HCT116 (cell line): ENCODE data around the gene BNC2. TPM values are rescaled to one million over a fixed set of nuclear protein-coding genes. Genes with fewer than 3 reads are reported as not detected.

Experiments
- ATAC-seq: fragments of 200-7000 bp; cut with Tn5 transposase; 2 replicates; pipeline ENCODE4 v1.9.1; 2020; ENCODE audit warnings: mild to moderate bottlenecking, moderate library complexity
- BruUV-seq: library from RNA; stranded (reverse); fragments of 400-500 nt; replicated peaks from 2 replicates; lab custom pipeline; 2021; lab: Mats Ljungman, UMichigan
- CTCF ChIA-PET: fragments of 300-600 bp; sonication (Branson Sonifier 250); formaldehyde crosslinking; loops from one replicate; lab custom pipeline; 2021; ENCODE audit warnings: antibody characterized with exemption; lab: Charles Lee
- POLR2A ChIA-PET: fragments of 300-600, 350-600 bp; sonication (Branson Sonifier 250); formaldehyde crosslinking; loops from one replicate; lab custom pipeline; 2021; ENCODE audit warnings: antibody characterized with exemption; lab: Charles Lee
- RAD21 ChIA-PET, 2 experiments: fragments of 300-600 bp; sonication (Branson Sonifier 250); formaldehyde crosslinking; loops; one replicate each; lab custom pipeline; 2023; ENCODE audit warnings: low total read pairs in 2 of 2; ENCODE audit not compliant: uncharacterized antibody in 2 of 2, unreplicated experiment in 2 of 2, low non-redundant PET in 1 of 2; lab: Charles Lee
- DNase-seq: peaks from one replicate; pipeline ENCODE4 v3.0.0-alpha.2; 2010; ENCODE audit warnings: low read depth, low spot score
- H2AFZ ChIP-seq: fragments of 200-600 bp; shearing (Covaris generic), sonication (generic); 2 replicates; pipeline ENCODE4 v1.6.1; 2017; ENCODE audit warnings: low read depth, mixed run types, mixed read lengths, antibody characterized with exemption, low read length; ENCODE audit not compliant: poor library complexity, severe bottlenecking
- H3K27ac ChIP-seq: 2 replicates; pipeline ENCODE4 v1.5.1; 2012; ENCODE audit warnings: low read depth, low read length
- H3K27me3 ChIP-seq: fragments of 200-600 bp; sonication (generic); 2 replicates; pipeline ENCODE4 v1.6.1; 2016; ENCODE audit warnings: mixed run types, low read length, mixed read lengths; ENCODE audit not compliant: insufficient read depth
- H3K36me3 ChIP-seq, 2 experiments: fragments of 200-500 bp in 1 of 2; fragments of 200-600 bp in 1 of 2; sonication (Bioruptor generic) in 1 of 2; sonication (generic) in 1 of 2; 2 replicates each; pipeline versions ENCODE4 v1.5.1 to v1.6.1; 2014 to 2016; ENCODE audit warnings: low read length in 2 of 2, inconsistent platforms in 1 of 2, mixed read lengths in 1 of 2, mixed run types in 1 of 2; ENCODE audit not compliant: insufficient read depth in 2 of 2, control insufficient read depth in 1 of 2
- H3K4me1 ChIP-seq, 2 experiments: fragments of 200-600 bp in 1 of 2; sonication (generic) in 1 of 2; 2 replicates each; pipeline versions ENCODE4 v1.5.1 to v1.6.1; 2012 to 2017; ENCODE audit warnings: low read length in 2 of 2, inconsistent platforms in 1 of 2, mild to moderate bottlenecking in 1 of 2, mixed read lengths in 1 of 2, mixed run types in 1 of 2, moderate library complexity in 1 of 2; ENCODE audit not compliant: insufficient read depth in 2 of 2, control insufficient read depth in 1 of 2
- H3K4me2 ChIP-seq: fragments of 200-600 bp; sonication (generic); 2 replicates; pipeline ENCODE4 v1.6.1; 2017; ENCODE audit warnings: mixed run types, low read length, mixed read lengths
- H3K4me3 ChIP-seq, 2 experiments: fragments of 200-600 bp in 1 of 2; sonication (generic) in 1 of 2; replicated peaks in 1 of 2; 2 replicates each; pipeline ENCODE4 v1.5.1; 2011 to 2016; ENCODE audit warnings: low read length in 2 of 2, control low read depth in 1 of 2, low read depth in 1 of 2, mild to moderate bottlenecking in 1 of 2, mixed read lengths in 1 of 2, mixed run types in 1 of 2
- H3K79me2 ChIP-seq: fragments of 200-600 bp; sonication (generic); 2 replicates; pipeline ENCODE4 v1.6.1; 2017; ENCODE audit warnings: mild to moderate bottlenecking, mixed run types, low read length, moderate library complexity, mixed read lengths; ENCODE audit not compliant: insufficient read depth
- H3K9ac ChIP-seq: fragments of 200-600 bp; sonication (generic); 2 replicates; pipeline ENCODE4 v1.6.1; 2016; ENCODE audit warnings: low read length, mixed read lengths
- H3K9me2 ChIP-seq: fragments of 200-600 bp; sonication (generic), shearing (Covaris generic); 2 replicates; pipeline ENCODE4 v1.6.1; 2017; ENCODE audit warnings: mixed run types, mild to moderate bottlenecking, moderate library complexity; ENCODE audit not compliant: insufficient read depth
- H3K9me3 ChIP-seq, 2 experiments: fragments of 200-500 bp in 1 of 2; fragments of 200-600 bp in 1 of 2; sonication (Bioruptor generic) in 1 of 2; sonication (generic) in 1 of 2; 2 replicates each; pipeline ENCODE4 v1.6.1; 2014 to 2017; ENCODE audit warnings: low read length in 2 of 2, mixed read lengths in 2 of 2, inconsistent platforms in 1 of 2, low read depth in 1 of 2, mild to moderate bottlenecking in 1 of 2, mixed run types in 1 of 2, moderate library complexity in 1 of 2; ENCODE audit not compliant: control insufficient read depth in 1 of 2, insufficient read depth in 1 of 2
- H4K20me1 ChIP-seq: fragments of 200-600 bp; sonication (generic), shearing (Covaris generic); 2 replicates; pipeline ENCODE4 v1.6.1; 2017; ENCODE audit warnings: mixed run types, mild to moderate bottlenecking, moderate library complexity; ENCODE audit not compliant: insufficient read depth
- ATF3 ChIP-seq: IDR thresholded peaks from 2 replicates; pipeline ENCODE4 v1.6.1; 2012
- EGR1 ChIP-seq: IDR thresholded peaks from 2 replicates; pipeline ENCODE4 v1.6.1; 2012; ENCODE audit warnings: low read depth
- ELF1 ChIP-seq: IDR thresholded peaks from 2 replicates; pipeline ENCODE4 v1.6.1; 2012; ENCODE audit warnings: low read depth, borderline replicate concordance
- EZH2phosphoT487 ChIP-seq: fragments of 200-600 bp; IDR thresholded peaks from 2 replicates; pipeline ENCODE4 v1.6.1; 2018; ENCODE audit warnings: antibody characterized with exemption, borderline replicate concordance
- FOSL1 ChIP-seq: IDR thresholded peaks from 2 replicates; pipeline ENCODE4 v1.6.1; 2012; ENCODE audit warnings: low read depth
- JUND ChIP-seq: IDR thresholded peaks from 2 replicates; pipeline ENCODE4 v1.6.1; 2012
- POLR2A ChIP-seq: IDR thresholded peaks from 2 replicates; pipeline ENCODE4 v1.7.0; 2011; ENCODE audit warnings: borderline replicate concordance; ENCODE audit not compliant: insufficient read depth, insufficient read length; ENCODE audit errors: extremely low read depth
- POLR2AphosphoS5 ChIP-seq: IDR thresholded peaks from 2 replicates; pipeline ENCODE4 v1.6.1; 2011; ENCODE audit warnings: mild to moderate bottlenecking, low read depth, low read length, moderate library complexity
- REST ChIP-seq: IDR thresholded peaks from 2 replicates; pipeline ENCODE4 v1.6.1; 2012; ENCODE audit warnings: low read depth
- SIN3A ChIP-seq: IDR thresholded peaks from 2 replicates; pipeline ENCODE4 v1.6.1; 2012; ENCODE audit warnings: low read depth
- TCF7L2 ChIP-seq: IDR thresholded peaks from 2 replicates; pipeline ENCODE4 v1.7.0; 2011; ENCODE audit warnings: borderline replicate concordance, inconsistent platforms; ENCODE audit not compliant: insufficient read depth, insufficient read length; ENCODE audit errors: extremely low read depth
- ZBTB33 ChIP-seq: IDR thresholded peaks from 2 replicates; pipeline ENCODE4 v1.6.1; 2011; ENCODE audit warnings: mild to moderate bottlenecking, low read length, moderate library complexity; ENCODE audit not compliant: insufficient replicate concordance; ENCODE audit errors: extremely low read depth
- ZNF274 ChIP-seq: fragments of 200-500 bp; sonication (Bioruptor generic); IDR thresholded peaks from 2 replicates; pipeline ENCODE4 v1.6.1; 2014; ENCODE audit warnings: mild to moderate bottlenecking, low read depth, low read length, inconsistent platforms
- intact Hi-C: fragments of 100-400 bp; cut with micrococcal nuclease; formaldehyde crosslinking; loops from 2 replicates; pipeline ENCODE4 v1.10.0; 2022
- total RNA-seq: library from RNA; stranded (reverse); gene quantifications from one replicate; pipeline ENCODE4 v1.2.1, GENCODE V29; 2021; ENCODE audit not compliant: unreplicated experiment

BNC2 gene
- total RNA-seq, 1 experiment from 2014 or later = 0.37 TPM

GRCh38 chr9:16624744-16625117 lies 245.7 kb downstream of the BNC2 start:
- Histone ChIP-seq H3K9me3 (no peaks in the 10 kb centered on the region), H3K36me3 (no peaks in the 10 kb centered on the region), H3K9ac (no peak overlapping the region), H3K27me3 (peaks cover 49% of the 10 kb centered on the region), H3K4me2 (no peak overlapping the region), H3K4me1 (no peaks in the 10 kb centered on the region), H3K27ac (no peak overlapping the region), H3K4me3 (no peak overlapping the region), H4K20me1 (no peaks in the 10 kb centered on the region), H3K9me2 (no peaks in the 10 kb centered on the region), H3K79me2 (no peaks in the 10 kb centered on the region), H2AFZ (no peak overlapping the region)
- intact Hi-C loops = no loop called here
- BruUV-seq = no TSS peak
- TF ChIP-seq TCF7L2 = no peak
- TF ChIP-seq EZH2phosphoT487 = no peak
- ChIA-PET CTCF (no interaction called here), RAD21 (no interaction called here), POLR2A (no interaction called here)
- DNase-seq (no peak), ATAC-seq (no peak)

- Histone ChIP-seq H3K27me3 (peaks cover 49% of the 10 kb centered on the region), H3K9me3 (no peaks in the 10 kb centered on the region), H3K79me2 (no peaks in the 10 kb centered on the region), H2AFZ (no peak overlapping the region), H3K27ac (no peak overlapping the region), H3K36me3 (no peaks in the 10 kb centered on the region), H4K20me1 (no peaks in the 10 kb centered on the region), H3K9ac (no peak overlapping the region), H3K4me1 (no peaks in the 10 kb centered on the region), H3K4me3 (no peak overlapping the region), H3K4me2 (no peak overlapping the region), H3K9me2 (no peaks in the 10 kb centered on the region)
- DNase-seq = no peak
- no peak for ATAC-seq
- POLR2A ChIA-PET = no interaction called here
- intact Hi-C loops = no loop called here
- RAD21 ChIA-PET = no interaction called here
- BruUV-seq = no TSS peak
- TF ChIP-seq TCF7L2 (no peak), REST (no peak), ELF1 (no peak), POLR2AphosphoS5 (no peak), ZNF274 (no peak), ZBTB33 (no peak), FOSL1 (no peak), POLR2A (no peak), JUND (no peak), EGR1 (no peak), SIN3A (no peak), ATF3 (no peak), EZH2phosphoT487 (no peak)
- CTCF ChIA-PET = no interaction called here
Measured at GRCh38 chr9:16623989-16624743, 246.3 kb downstream of the BNC2 start.
